Body of pancreas (tissue), 4 donors: ENCODE measurements around the gene ZC2HC1C.

Experiments used
- POLR2A ChIP-seq, 3 donors: fragments of 450-650 bp; IDR thresholded peaks; one replicate each; pipeline ENCODE4 v1.6.1; 2016; ENCODE audit warnings: antibody characterized with exemption in 3 of 3, mild to moderate bottlenecking in 2 of 3
- TF ChIP-seq, protein P1 (sequence below), 7 experiments: fragments of 450-650 bp in 4 of 7; fragments of 200-600 bp in 3 of 7; sonication (generic) in 3 of 7; IDR thresholded peaks; one replicate each; pipeline ENCODE4 v1.5.1; 2016 to 2019; ENCODE audit warnings: antibody characterized with exemption in 7 of 7

DNA sequence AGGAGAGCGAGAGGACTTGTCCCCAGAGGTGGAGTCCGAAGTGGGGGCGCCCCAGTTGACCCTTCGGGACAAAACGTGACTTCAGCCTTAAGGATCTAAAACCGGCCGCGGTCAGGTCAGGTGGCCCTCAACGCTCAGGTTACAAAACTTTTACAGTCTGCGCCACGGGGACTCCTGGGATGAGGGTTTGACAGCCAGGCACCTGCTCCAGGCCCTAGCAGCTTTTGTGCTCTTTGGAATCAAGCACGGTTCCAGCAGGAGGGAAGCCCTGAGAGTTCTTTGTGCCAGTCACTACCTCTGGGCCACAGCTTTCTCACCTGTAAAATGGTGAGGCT lies 337 bp downstream of the ZC2HC1C start:
- no peak for TF ChIP-seq POLR2A (IDR thresholded peaks at IDR 0.05)
- TF ChIP-seq, protein P1, sequence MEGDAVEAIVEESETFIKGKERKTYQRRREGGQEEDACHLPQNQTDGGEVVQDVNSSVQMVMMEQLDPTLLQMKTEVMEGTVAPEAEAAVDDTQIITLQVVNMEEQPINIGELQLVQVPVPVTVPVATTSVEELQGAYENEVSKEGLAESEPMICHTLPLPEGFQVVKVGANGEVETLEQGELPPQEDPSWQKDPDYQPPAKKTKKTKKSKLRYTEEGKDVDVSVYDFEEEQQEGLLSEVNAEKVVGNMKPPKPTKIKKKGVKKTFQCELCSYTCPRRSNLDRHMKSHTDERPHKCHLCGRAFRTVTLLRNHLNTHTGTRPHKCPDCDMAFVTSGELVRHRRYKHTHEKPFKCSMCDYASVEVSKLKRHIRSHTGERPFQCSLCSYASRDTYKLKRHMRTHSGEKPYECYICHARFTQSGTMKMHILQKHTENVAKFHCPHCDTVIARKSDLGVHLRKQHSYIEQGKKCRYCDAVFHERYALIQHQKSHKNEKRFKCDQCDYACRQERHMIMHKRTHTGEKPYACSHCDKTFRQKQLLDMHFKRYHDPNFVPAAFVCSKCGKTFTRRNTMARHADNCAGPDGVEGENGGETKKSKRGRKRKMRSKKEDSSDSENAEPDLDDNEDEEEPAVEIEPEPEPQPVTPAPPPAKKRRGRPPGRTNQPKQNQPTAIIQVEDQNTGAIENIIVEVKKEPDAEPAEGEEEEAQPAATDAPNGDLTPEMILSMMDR (IDR thresholded peaks at IDR 0.05) = no peak
